Spleen (tissue), 13 donors: ENCODE measurements around the gene ZNF77. TPM values are rescaled to one million over a fixed set of nuclear protein-coding genes. Genes with fewer than 3 reads are reported as not detected.
"Not testable (repeated sequence)": the region's sequence is repeated elsewhere in the genome, so short reads cannot be mapped to it uniquely, and the experiment has no call there.

Source experiments
- DNase-seq: peaks from one replicate; pipeline ENCODE4 v3.0.0-alpha.2; 2020
- H3K27ac ChIP-seq, 8 donors: fragments of 200-600 bp; sonication (generic) in 7 of 8; 1 replicate in 4 of 8; 2 replicates in 4 of 8; pipeline versions ENCODE4 v1.5.0 to v1.8.0; 2016 to 2021; ENCODE audit warnings: inconsistent platforms in 4 of 8, mild to moderate bottlenecking in 4 of 8, moderate library complexity in 1 of 8
- H3K27me3 ChIP-seq, 7 donors: fragments of 200-600 bp; sonication (generic) in 6 of 7; replicated peaks in 1 of 7; 1 replicate in 4 of 7; 2 replicates in 3 of 7; pipeline versions ENCODE4 v1.5.0 to v1.8.0; 2016 to 2021; ENCODE audit warnings: inconsistent platforms in 3 of 7, mild to moderate bottlenecking in 1 of 7
- H3K36me3 ChIP-seq, 6 donors: fragments of 200-600 bp; sonication (generic) in 5 of 6; 1 replicate in 4 of 6; 2 replicates in 2 of 6; pipeline versions ENCODE4 v1.5.0 to v1.8.0; 2016 to 2021; ENCODE audit warnings: inconsistent platforms in 2 of 6
- H3K4me1 ChIP-seq, 6 donors: fragments of 200-600 bp; sonication (generic) in 5 of 6; 1 replicate in 3 of 6; 2 replicates in 3 of 6; pipeline versions ENCODE4 v1.5.0 to v1.8.0; 2016 to 2021; ENCODE audit warnings: inconsistent platforms in 3 of 6
- H3K4me3 ChIP-seq, 8 donors: fragments of 200-600 bp; sonication (generic) in 7 of 8; 1 replicate in 4 of 8; 2 replicates in 4 of 8; pipeline versions ENCODE4 v1.5.0 to v1.8.0; 2016 to 2021; ENCODE audit warnings: inconsistent platforms in 4 of 8, mild to moderate bottlenecking in 4 of 8, moderate library complexity in 2 of 8
- H3K9me3 ChIP-seq, 8 donors: fragments of 200-600 bp; sonication (generic) in 7 of 8; 1 replicate in 4 of 8; 2 replicates in 4 of 8; pipeline versions ENCODE4 v1.5.0 to v1.8.0; 2016 to 2021; ENCODE audit warnings: inconsistent platforms in 4 of 8
- POLR2A ChIP-seq, 3 donors: fragments of 450-650 bp; IDR thresholded peaks; one replicate each; pipeline ENCODE4 v1.5.1; 2017; ENCODE audit warnings: antibody characterized with exemption in 3 of 3, mild to moderate bottlenecking in 1 of 3
- POLR2AphosphoS5 ChIP-seq, 3 donors: sonication (generic); formaldehyde crosslinking; IDR thresholded peaks; one replicate each; pipeline ENCODE4 v1.5.1; 2017; ENCODE audit warnings: antibody characterized with exemption in 3 of 3
- WGBS, 5 donors: extraction: QIAGEN DNeasy Blood & Tissue Kit in 3 of 5; methylation state at CpG; one replicate each; pipeline versions ENCODE4 v1.1.5 to v1.1.7; 2013 to 2018; 5-methylcytosine and 5-hydroxymethylcytosine counted together
- intact Hi-C: fragments of 100-400 bp; cut with DNase I; formaldehyde crosslinking; loops from one replicate; pipeline ENCODE4 v1.15.0; 2023; ENCODE audit warnings: low total_unique reads
- long read RNA-seq, 2 donors: transcript quantifications; one replicate each; lab custom pipeline, GENCODE V29; 2026
- polyA plus RNA-seq, 3 donors: library from polyadenylated mRNA; stranded (reverse); fragments of 200-250 nt; gene quantifications; one replicate each; pipeline ENCODE4 v1.2.1, GENCODE V29; 2013
- total RNA-seq, 7 donors: library from RNA; depleted of rRNA in 3 of 7; stranded (reverse); fragments of >200 nt in 3 of 7; fragmentation: NEBNext Ultra II Directional in 4 of 7; extraction: Animal tissue kit (Norgen Biotek cat#: 25700) in 4 of 7; gene quantifications; one replicate each; pipeline versions ENCODE4 v1.1.0 to v1.2.1, GENCODE V29; 2016 to 2021
- TF ChIP-seq, protein P1 (sequence below), 11 experiments: fragments of 200-600 bp in 7 of 11; fragments of 450-650 bp in 4 of 11; sonication (generic) in 4 of 11; IDR thresholded peaks in 8 of 11; conservative IDR thresholded peaks in 3 of 11; 1 replicate in 7 of 11; 2 replicates in 4 of 11; pipeline versions ENCODE4 v1.4.0 to v1.8.0; 2016 to 2021; ENCODE audit warnings: antibody characterized with exemption in 11 of 11, inconsistent platforms in 4 of 11, mild to moderate bottlenecking in 1 of 11
- donor health status: healthy with polysubstance abuse.
- donor health status: DM: no; HTN: no; CAD: no; lungs with moderate emphysema.
- donor health status: DM: no; HTN: no; CAD: no.
- donor health status: Bipolar disorder and iron deficiency.
- donor health status: healthy.
- donor health status: DM: no; HTN: no; CAD: no.
- donor health status: DM: yes; HTN: yes; CAD: no.

ZNF77 gene
- total RNA-seq (1 to 10 TPM; 3.9 to 7.5 (median 4.5) TPM), polyA plus RNA-seq (1 to 10 TPM; 2.2 to 2.9 (median 2.8) TPM)
- long read RNA-seq, donor 1, partial matches to known transcripts, result 0 of 1 reads
- long read RNA-seq, donor 1, other reads (novel, unspliced or antisense), result 0 of 1 reads
- long read RNA-seq, donor 2, result 0 reads

DNA sequence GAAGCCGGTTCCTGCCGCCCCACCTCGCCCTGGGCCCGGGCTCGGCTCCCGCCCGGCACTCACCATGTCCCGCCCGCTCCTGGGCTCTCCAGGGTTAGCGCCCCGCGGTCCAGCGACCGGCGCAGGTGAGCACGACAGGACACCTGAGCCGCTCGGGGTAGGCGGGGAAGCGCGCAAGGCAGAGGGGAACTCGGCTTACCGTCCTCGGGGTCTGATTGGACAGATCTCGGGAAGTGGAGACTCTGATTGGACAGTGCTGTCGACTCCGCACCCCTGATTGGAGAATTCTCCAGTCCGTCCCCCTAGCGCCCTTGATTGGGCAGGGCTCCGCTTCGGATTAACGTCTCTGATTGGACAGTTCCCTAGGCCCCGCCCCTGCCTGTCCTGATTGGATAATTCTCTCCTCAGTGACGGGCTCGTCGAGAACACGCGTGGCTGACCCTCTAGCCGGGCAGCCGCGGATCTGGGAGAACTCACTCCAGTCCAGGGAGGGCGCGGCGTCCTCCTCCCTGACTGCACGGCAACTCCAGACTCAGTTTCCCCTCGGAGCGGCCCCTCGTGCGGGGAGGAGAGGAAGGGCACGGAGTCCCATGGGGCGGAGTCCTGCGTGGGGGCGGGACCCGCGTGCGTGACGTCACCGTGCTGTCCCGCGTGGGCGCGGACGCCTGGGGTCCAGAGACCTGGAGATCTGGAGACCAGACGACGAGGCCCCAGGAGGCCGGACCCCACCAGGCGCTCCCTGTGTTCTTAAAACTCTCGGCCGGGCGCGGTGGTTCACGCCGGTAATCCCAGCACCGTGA is at the start of gene ZNF77:
TSS of gene ZNF77 (minus strand) at position 197 of the 800 bp plus-strand sequence. CDS start at position 66, 131 bp downstream.
- intact Hi-C loops, result no loop called here
- peak within 1 kb of the TSS; percentile 63 to 88 (median 80) for H3K4me3 ChIP-seq
- 1 to 2% (median 2%) methylated on average over 12 to 74 of the region's 74 CpGs for WGBS, 5 donors
- no peaks in the 10 kb centered on the region for H3K9me3 ChIP-seq
- H3K4me1 ChIP-seq, result peaks cover 10 to 47% (median 33%) of the 10 kb centered on the region in 6 donors
- TF ChIP-seq POLR2AphosphoS5 (IDR thresholded peaks at IDR 0.05), result peak; percentile 83 to 91 (median 85)
- peak in 1 of 3 donors; percentile 17 for TF ChIP-seq POLR2A (IDR thresholded peaks at IDR 0.05)
- TF ChIP-seq, protein P1, sequence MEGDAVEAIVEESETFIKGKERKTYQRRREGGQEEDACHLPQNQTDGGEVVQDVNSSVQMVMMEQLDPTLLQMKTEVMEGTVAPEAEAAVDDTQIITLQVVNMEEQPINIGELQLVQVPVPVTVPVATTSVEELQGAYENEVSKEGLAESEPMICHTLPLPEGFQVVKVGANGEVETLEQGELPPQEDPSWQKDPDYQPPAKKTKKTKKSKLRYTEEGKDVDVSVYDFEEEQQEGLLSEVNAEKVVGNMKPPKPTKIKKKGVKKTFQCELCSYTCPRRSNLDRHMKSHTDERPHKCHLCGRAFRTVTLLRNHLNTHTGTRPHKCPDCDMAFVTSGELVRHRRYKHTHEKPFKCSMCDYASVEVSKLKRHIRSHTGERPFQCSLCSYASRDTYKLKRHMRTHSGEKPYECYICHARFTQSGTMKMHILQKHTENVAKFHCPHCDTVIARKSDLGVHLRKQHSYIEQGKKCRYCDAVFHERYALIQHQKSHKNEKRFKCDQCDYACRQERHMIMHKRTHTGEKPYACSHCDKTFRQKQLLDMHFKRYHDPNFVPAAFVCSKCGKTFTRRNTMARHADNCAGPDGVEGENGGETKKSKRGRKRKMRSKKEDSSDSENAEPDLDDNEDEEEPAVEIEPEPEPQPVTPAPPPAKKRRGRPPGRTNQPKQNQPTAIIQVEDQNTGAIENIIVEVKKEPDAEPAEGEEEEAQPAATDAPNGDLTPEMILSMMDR (IDR thresholded peaks at IDR 0.05 in 8 of 11, conservative IDR thresholded peaks at IDR 0.05 in 3 of 11), result peak in 5 of 11 experiments; percentile 17 to 46 (median 29)
- DNase-seq, result peak; percentile 96
- H3K36me3 ChIP-seq, result peaks cover 0 to under 1% (median 0%) of the 10 kb centered on the region in 6 donors
- peak within 1 kb of the TSS; percentile 85 to 95 (median 92) for H3K27ac ChIP-seq
- H3K27me3 ChIP-seq, result no peaks in the 10 kb centered on the region

DNA sequence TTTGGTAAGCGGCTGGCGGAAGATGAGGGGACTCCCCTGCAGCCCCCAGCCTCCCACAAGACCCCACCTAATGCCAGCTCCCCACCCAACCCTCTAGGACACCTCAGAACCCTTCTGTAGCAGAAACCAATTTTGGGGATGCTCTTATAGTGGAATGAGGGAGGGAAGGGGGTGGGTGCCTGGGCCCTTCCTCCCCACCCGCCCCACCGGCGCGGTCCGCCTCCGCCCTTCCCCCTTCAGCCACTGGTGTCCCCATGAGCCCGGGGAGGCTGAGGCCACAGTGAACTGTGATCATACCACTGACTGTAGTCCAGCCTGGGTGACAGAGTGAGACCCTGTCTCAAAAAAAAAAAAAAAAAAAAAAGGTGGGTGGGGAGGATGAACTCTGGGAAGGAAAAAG is 48.8 kb upstream of the ZNF77 start:
- TF ChIP-seq POLR2A (IDR thresholded peaks at IDR 0.05), result no peak
- TF ChIP-seq, protein P1 (IDR thresholded peaks at IDR 0.05 in 8 of 11, conservative IDR thresholded peaks at IDR 0.05 in 3 of 11), result no peak
- no peak for TF ChIP-seq POLR2AphosphoS5 (IDR thresholded peaks at IDR 0.05)
- H3K4me1 ChIP-seq, result no peaks in the 10 kb centered on the region
- intact Hi-C loops, result no loop called here
- peaks cover 0 to 4% (median 0%) of the 10 kb centered on the region in 7 donors for H3K27me3 ChIP-seq
- no peaks in the 10 kb centered on the region for H3K9me3 ChIP-seq
- 63 to 75% (median 70%) methylated on average over 7 to 9 of the region's 9 CpGs for WGBS, 5 donors
- H3K36me3 ChIP-seq, result peaks cover 0 to 15% (median 1%) of the 10 kb centered on the region in 6 donors
- no peak overlapping the region for H3K27ac ChIP-seq
- no peak overlapping the region for H3K4me3 ChIP-seq
- DNase-seq, result no peak

- 74 to 88% (median 83%) methylated on average over 13 to 14 of the region's 14 CpGs for WGBS, 5 donors
- DNase-seq, result no peak
- H3K36me3 ChIP-seq, result peaks cover 0 to 11% (median 1%) of the 10 kb centered on the region in 6 donors
- peaks cover 0 to 4% (median 0%) of the 10 kb centered on the region in 7 donors for H3K27me3 ChIP-seq
- intact Hi-C loops, result no loop called here
- no peaks in the 10 kb centered on the region for H3K4me1 ChIP-seq
- H3K9me3 ChIP-seq, result no peaks in the 10 kb centered on the region
- TF ChIP-seq POLR2A (IDR thresholded peaks at IDR 0.05), result no peak
- TF ChIP-seq, protein P1 (IDR thresholded peaks at IDR 0.05 in 8 of 11, conservative IDR thresholded peaks at IDR 0.05 in 3 of 11), result no peak
- no peak for TF ChIP-seq POLR2AphosphoS5 (IDR thresholded peaks at IDR 0.05)
- H3K27ac ChIP-seq, result no peak overlapping the region
- no peak overlapping the region for H3K4me3 ChIP-seq
Observed at GRCh38 chr19:2992958-2993357, 48.2 kb upstream of the ZNF77 start.

DNA sequence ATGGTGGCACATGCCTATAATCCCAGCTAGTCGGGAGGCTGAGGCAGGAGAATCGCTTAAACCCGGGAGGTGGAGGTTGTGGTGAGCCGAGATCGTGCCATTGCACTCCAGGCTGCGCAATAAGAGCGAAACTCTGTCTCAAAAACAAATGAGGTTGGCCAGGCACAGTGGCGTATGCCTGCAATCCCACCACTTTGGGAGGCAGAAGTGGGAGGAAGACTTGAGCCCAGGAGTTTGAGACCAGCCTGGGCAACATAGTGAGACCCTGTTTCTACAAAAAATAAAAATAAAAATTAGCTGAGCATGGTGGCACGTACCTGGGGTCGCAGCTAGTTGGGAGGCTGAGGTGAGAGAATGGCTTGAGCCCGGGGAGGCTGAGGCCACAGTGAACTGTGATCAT is 47.6 kb upstream of the ZNF77 start:
- 90 to 95% (median 92%) methylated on average over 11 of the region's 11 CpGs for WGBS, 5 donors
- H3K27me3 ChIP-seq, result peaks cover 0 to 10% (median 0%) of the 10 kb centered on the region in 7 donors
- H3K4me1 ChIP-seq, H3K4me3 ChIP-seq, intact Hi-C loops, DNase-seq, H3K27ac ChIP-seq, H3K9me3 ChIP-seq, H3K36me3 ChIP-seq: not testable (repeated sequence)
